Nephron progenitor cell (in vitro differentiated cells): Measurements from ENCODE around the gene CENPP.
A peak's percentile ranks its signal among the peaks of the same experiment; 100 is the strongest.

Experiments
- DNase-seq: peaks from one replicate; pipeline ENCODE4 v3.0.0; 2021
- H3K27ac Mint-ChIP-seq: 2 replicates; pipeline ENCODE4 v1.8.0; 2021; ENCODE audit warnings: mild to moderate bottlenecking, moderate library complexity, mixed read lengths
- H3K27me3 Mint-ChIP-seq: 2 replicates; pipeline ENCODE4 v1.8.0; 2021; ENCODE audit warnings: mild to moderate bottlenecking, low read depth, mixed read lengths; ENCODE audit not compliant: poor library complexity
- H3K36me3 Mint-ChIP-seq: 2 replicates; pipeline ENCODE4 v1.8.0; 2021; ENCODE audit warnings: low read depth, mixed read lengths
- H3K4me1 Mint-ChIP-seq: 2 replicates; pipeline ENCODE4 v1.8.0; 2021; ENCODE audit warnings: mixed read lengths
- H3K4me3 Mint-ChIP-seq: 2 replicates; pipeline ENCODE4 v1.8.0; 2021; ENCODE audit warnings: mild to moderate bottlenecking, moderate library complexity, mixed read lengths
- H3K9me3 Mint-ChIP-seq: 2 replicates; pipeline ENCODE4 v1.8.0; 2021; ENCODE audit warnings: mild to moderate bottlenecking, moderate library complexity, mixed read lengths
- TF ChIP-seq, protein P1 (sequence below): fragments of 200-600 bp; sonication (generic); IDR thresholded peaks from 2 replicates; pipeline ENCODE4 v1.5.0; 2021; ENCODE audit warnings: antibody characterized with exemption

Gene CENPP

DNA sequence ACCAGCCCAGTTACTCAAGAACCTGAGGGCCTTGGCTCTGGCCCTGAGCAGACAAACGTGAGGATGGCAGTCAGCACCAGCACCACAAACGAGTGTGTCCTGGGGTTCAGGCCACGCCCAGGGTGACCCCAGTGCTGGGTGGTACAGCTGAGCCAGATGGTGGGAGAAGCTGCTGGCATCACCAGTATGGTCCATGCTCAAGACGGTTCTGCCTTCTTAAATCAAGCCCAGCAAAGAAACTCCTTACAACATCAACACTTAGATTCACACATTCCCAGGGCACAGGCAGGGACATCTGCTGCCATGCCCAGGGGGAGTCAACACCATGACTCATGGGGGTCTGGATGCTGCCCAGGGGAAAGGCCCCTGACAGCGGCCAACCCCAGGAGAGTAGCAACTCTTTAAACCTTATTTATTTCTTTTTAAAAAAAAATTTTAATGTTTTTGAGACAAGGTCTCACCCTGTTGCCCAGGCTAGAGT lies 312.9 kb downstream of the CENPP start:
- peak overlapping the region; percentile 89 for H3K27ac Mint-ChIP-seq
- H3K9me3 Mint-ChIP-seq, result no peaks in the 10 kb centered on the region
- H3K36me3 Mint-ChIP-seq, result peaks cover 14% of the 10 kb centered on the region
- peaks cover 4% of the 10 kb centered on the region for H3K4me1 Mint-ChIP-seq
- DNase-seq, result no peak
- no peaks in the 10 kb centered on the region for H3K27me3 Mint-ChIP-seq
- TF ChIP-seq, protein P1, sequence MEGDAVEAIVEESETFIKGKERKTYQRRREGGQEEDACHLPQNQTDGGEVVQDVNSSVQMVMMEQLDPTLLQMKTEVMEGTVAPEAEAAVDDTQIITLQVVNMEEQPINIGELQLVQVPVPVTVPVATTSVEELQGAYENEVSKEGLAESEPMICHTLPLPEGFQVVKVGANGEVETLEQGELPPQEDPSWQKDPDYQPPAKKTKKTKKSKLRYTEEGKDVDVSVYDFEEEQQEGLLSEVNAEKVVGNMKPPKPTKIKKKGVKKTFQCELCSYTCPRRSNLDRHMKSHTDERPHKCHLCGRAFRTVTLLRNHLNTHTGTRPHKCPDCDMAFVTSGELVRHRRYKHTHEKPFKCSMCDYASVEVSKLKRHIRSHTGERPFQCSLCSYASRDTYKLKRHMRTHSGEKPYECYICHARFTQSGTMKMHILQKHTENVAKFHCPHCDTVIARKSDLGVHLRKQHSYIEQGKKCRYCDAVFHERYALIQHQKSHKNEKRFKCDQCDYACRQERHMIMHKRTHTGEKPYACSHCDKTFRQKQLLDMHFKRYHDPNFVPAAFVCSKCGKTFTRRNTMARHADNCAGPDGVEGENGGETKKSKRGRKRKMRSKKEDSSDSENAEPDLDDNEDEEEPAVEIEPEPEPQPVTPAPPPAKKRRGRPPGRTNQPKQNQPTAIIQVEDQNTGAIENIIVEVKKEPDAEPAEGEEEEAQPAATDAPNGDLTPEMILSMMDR, result no peak
- H3K4me3 Mint-ChIP-seq, result no peak overlapping the region

- H3K9me3 Mint-ChIP-seq, result no peaks in the 10 kb centered on the region
- peaks cover 4% of the 10 kb centered on the region for H3K4me1 Mint-ChIP-seq
- no peak for DNase-seq
- peaks cover 18% of the 10 kb centered on the region for H3K36me3 Mint-ChIP-seq
- no peaks in the 10 kb centered on the region for H3K27me3 Mint-ChIP-seq
- no peak overlapping the region for H3K27ac Mint-ChIP-seq
- TF ChIP-seq, protein P1, result no peak
- no peak overlapping the region for H3K4me3 Mint-ChIP-seq
Measured at GRCh38 chr9:92639124-92639523, 313.4 kb downstream of the CENPP start.

GRCh38 chr9:92639791-92640271 lies 314.1 kb downstream of the CENPP start:
- H3K4me3 Mint-ChIP-seq, result no peak overlapping the region
- DNase-seq, result no peak
- H3K27ac Mint-ChIP-seq, result no peak overlapping the region

DNA sequence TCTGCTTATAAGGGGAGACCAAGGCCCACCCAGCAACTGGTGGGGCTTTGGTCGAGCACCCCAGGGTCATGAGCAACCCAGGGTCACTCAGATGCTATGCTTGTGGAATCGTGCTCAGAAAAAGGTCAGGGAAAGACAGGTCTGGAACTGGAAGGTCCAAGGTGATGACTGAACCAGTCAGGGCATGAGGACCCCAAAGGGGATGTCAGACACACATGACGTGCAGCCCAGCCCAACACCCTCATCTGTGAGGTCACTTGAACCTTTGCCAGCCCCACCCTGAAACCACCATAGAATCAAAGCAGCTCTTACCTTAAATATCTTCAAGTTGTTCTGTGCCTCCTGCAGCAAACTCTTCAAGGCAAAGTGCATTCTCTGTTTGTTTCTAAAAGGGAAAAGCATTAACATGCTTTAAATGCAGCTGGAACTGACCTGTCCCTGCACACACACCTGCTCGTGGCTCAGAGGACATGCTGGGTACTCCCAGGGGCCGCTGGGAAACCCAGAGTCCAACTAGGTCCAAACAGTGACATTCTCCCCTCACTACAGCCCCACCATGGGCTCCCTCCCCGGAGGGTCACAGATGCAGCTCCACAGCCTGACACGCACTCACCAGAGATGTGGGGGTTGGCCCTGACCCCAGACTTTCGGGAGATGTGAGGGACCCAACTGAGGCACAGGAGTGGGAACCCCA lies 314.8 kb downstream of the CENPP start:
- TF ChIP-seq, protein P1, result no peak
- Mint-ChIP-seq H3K4me3 (no peak overlapping the region), H3K27me3 (no peaks in the 10 kb centered on the region), H3K27ac (no peak overlapping the region), H3K9me3 (no peaks in the 10 kb centered on the region), H3K36me3 (peaks cover 27% of the 10 kb centered on the region), H3K4me1 (no peaks in the 10 kb centered on the region)
- DNase-seq, result no peak

More at GRCh38 chr9:92639791-92640271, 314.1 kb downstream of the CENPP start:
- Mint-ChIP-seq H3K9me3 (no peaks in the 10 kb centered on the region), H3K36me3 (peaks cover 20% of the 10 kb centered on the region), H3K4me1 (no peaks in the 10 kb centered on the region), H3K27me3 (no peaks in the 10 kb centered on the region)
- TF ChIP-seq, protein P1, result no peak

- H3K36me3 Mint-ChIP-seq, result peaks cover 34% of the 10 kb centered on the region
- H3K4me1 Mint-ChIP-seq, result no peaks in the 10 kb centered on the region
- H3K4me3 Mint-ChIP-seq, result no peak overlapping the region
- DNase-seq, result no peak
- no peaks in the 10 kb centered on the region for H3K27me3 Mint-ChIP-seq
- H3K27ac Mint-ChIP-seq, result peak overlapping the region; percentile 83
- TF ChIP-seq, protein P1, result no peak
- H3K9me3 Mint-ChIP-seq, result no peaks in the 10 kb centered on the region
Measured at GRCh38 chr9:92641092-92641809, 315.5 kb downstream of the CENPP start.
